T47D (cell line): Measurements from ENCODE around the gene OR2S2.
A peak's percentile ranks its signal among the peaks of the same experiment; 100 is the strongest.
"Not testable (repeated sequence)": the region's sequence is repeated elsewhere in the genome, so short reads cannot be mapped to it uniquely, and the experiment has no call there.

Experiments
- DNase-seq, 2 experiments: peaks; one replicate each; pipeline versions ENCODE4 v3.0.0 to v3.0.0-alpha.2; 2011 to 2012; ENCODE audit warnings: low read depth in 1 of 2, low spot score in 1 of 2
- JUND ChIP-seq: IDR thresholded peaks from 2 replicates; pipeline ENCODE4 v1.6.1; 2012; ENCODE audit warnings: low read depth
- in situ Hi-C: cut with HindIII; loops from 2 replicates; pipeline ENCODE4 v1.10.0; 2016; ENCODE audit warnings: low sequenced_read_pairs, low pct_unique_long_range_greater_than_20kb

The OR2S2 gene

DNA sequence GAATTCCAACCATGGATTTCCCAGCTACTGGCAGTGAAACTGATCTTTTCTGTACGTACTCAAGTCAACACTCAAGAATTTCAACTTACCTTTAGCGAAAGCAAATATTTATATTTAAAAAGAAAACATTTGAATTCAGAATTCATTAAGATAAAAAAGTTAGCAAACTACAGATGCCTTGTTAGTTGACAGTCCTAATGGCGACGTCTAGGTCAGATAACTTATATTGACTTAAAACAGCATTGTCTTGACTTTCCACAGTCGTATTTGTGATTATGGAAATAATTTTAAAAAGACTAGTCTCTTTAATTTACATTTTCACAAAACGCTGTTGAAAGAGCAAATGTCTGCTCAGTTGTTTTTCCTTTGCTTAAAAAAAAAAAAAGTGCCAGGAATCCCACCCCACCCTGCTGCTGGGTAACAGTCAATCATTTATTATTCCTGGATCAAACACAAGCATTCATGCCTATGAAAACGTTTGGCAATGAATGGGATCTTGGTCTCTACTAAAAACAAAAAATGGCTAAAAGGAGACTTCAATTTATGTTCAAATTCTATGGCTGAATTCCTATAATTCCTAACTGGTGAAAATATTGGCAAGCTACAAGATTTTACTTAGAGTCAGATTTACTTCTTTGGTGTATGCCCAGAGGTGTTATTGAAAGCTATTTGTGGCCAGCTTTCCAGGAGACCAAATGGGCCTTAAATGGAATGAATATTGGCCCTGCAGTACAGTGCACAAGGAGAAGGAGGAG lies 22.0 kb downstream of the OR2S2 start:
- DNase-seq: no peak
- in situ Hi-C loops: no loop called here
- 0 out of 2 replicates have a peak, but pooled peaks have one; percentile 11 for TF ChIP-seq JUND

DNA sequence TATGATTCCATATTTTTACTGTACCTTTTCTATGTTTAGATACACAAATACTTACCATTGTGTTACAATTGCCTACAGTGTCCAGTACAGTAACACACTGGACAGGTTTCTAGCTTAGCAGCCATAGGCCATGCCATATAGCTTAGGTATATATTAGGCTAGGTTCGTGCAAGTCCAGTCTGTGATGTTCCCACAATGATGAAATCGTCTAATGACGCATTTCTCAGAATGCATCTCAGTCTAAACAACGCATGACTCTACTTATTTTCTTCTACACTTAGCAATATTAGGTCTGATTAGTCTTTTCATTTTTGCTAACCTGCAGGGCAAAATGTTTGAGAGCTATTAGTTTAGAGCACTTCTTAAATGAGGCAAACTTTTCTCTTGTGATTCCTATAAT lies 22.7 kb downstream of the OR2S2 start:
- DNase-seq: peak in 1 of 2 experiments; percentile 19
- no peak for TF ChIP-seq JUND
- in situ Hi-C loops: no loop called here

DNA sequence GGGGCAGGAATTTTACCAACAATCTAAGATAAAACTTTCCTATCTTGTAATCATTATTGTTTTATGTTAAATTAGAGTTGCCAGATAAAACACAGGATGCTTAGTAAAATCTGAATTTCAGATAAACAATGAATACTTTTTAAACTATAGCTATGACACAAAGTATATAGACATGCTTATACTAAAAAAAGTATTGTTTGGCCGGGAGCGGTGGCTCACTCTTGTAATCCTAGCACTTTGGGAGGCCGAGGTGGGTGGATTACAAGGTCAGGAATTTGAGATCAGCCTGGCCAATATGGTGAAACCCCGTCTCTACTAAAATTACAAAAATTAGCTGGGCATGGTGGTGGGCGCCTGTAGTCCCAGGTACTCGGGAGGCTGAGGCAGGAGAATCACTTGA lies 23.9 kb downstream of the OR2S2 start:
- in situ Hi-C loops, DNase-seq: not testable (repeated sequence)

DNA sequence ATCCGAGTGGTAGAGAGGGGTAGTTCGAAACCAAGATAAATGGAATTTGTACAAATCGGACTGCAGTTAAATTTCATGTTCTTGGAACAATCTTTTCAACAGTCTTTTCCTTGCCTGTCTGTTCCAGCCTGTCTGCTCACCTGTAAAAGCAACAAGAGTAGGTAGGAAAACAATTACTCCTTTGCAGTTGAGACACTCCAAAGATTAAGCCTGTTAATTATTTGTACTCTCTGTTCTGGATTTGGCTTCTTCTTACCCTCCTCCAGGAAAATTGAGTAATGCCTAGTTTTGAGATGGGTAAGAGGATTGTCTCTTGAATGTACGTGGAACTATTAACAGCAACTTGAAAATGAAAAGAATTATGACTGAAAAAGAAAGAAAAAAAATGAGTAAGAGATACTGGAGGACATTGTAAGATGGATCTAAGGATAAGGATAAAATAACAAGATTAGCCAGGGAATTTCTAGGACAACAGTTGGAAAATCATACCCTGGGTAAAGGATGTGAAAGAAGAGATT lies 24.3 kb downstream of the OR2S2 start:
- TF ChIP-seq JUND: no peak
- in situ Hi-C loops: no loop called here
- no peak for DNase-seq

DNA sequence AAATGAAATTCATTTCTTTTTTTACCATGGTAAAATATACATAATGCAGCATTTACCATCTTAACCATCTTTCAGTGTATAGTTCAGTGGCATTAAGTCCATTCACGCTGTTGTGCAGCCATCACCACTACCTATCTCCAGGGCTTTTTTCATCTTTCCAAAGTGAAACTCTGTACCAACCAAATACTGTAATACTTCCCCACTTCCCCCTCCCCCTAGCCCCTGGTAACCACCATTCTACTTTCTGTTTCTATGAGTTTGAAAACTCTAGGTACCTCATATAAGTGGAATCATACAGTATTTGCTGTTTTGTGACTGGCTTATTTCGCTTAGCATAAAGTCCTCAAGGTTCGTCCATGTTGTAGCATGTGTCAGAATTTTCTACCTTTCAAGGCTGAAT lies 25.2 kb downstream of the OR2S2 start:
- no peak for DNase-seq
- TF ChIP-seq JUND: no peak
- in situ Hi-C loops: no loop called here

DNA sequence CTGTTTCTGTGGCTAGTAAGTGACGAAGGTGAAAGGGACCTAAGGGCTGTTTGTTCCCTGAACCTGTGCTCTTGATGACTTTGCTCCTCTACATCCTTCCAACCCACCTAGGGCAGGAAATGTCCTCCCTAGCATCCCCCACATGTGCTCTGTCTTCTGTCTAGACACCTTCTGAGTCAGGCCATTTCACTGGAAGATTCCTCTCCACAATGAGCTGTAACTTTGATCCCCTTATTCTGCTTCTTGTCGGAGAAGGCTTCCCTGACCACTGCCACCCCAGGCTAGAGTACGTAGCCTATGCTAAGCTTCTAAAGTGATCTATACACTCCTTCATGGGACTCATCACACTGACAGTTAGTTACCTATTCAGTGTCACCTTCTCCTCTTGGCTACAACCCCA lies 27.0 kb downstream of the OR2S2 start:
- DNase-seq: no peak
- no peak for TF ChIP-seq JUND
- in situ Hi-C loops: no loop called here

DNA sequence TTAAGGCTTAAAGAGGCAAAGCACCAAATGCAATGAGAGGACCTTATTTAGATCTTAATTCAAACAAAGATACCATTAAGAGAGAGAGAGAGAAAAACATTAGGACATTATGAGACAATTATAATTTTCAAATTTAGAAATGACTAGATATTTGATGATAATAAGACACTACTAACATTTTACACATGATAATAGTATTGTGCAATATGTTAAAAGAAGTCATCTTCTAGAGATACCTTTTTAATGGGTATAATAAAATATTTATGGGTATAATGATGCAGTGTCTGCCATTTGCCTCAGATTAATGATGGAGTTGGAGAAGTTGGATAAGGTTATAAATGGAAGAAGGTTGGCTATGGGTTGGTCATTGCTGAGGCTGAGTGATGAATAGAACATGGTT lies 27.4 kb downstream of the OR2S2 start:
- in situ Hi-C loops: no loop called here
- DNase-seq: no peak
- TF ChIP-seq JUND: no peak

DNA sequence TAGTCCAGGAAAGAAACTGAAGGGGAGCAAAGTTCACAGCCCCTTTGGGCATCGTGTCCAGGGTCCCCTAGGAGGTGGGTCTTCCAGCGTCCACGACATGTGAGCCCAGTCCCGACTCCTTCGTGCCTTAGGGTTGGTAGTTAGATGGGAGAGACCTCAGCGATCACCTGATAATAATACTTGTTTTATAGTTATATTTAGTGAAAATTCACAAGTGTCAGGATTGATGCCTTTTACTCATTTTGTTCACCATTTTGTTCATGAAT lies 28.6 kb downstream of the OR2S2 start:
- no peak for DNase-seq
- no peak for TF ChIP-seq JUND
- in situ Hi-C loops: no loop called here

DNA sequence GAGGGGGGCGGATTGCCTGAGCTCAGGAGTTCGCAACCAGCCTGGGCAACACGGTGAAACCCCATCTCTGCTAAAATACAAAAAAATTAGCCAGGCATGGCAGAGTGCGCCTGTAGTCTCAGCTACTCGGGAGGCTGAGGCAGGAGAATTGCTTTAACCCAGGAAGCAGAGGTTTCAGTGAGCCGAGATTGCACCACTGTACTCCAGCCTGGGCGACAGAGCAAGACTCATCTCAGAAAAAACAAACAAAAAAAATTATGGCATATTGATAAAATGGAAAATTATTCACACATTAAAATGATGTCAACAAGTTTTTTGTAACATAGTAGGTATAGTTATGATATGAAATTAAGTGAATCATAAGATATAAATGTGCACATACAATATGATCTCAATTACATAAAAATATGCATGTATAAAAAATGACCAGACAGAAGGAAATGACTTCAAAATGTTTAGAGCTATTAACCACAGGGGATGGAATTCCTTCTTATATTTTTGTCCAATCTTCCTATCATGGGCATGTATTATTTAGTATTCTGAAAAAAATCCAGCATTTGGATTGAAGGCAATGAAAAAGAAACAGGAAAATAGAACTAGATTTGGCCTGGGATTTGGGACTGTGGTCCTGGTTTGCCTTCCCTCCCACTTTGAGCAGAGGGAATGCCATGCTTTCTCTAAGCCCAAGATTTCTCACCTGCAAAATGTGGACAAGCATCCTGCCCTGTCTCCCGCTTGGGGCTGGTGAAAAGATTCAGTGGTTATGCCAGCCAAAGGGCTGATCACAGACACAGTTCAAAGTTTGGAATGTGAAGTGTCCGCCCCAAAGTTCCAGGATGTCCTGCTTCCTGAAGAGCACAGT lies 29.1 kb downstream of the OR2S2 start:
- TF ChIP-seq JUND: no peak
- in situ Hi-C loops: no loop called here
- no peak for DNase-seq

DNA sequence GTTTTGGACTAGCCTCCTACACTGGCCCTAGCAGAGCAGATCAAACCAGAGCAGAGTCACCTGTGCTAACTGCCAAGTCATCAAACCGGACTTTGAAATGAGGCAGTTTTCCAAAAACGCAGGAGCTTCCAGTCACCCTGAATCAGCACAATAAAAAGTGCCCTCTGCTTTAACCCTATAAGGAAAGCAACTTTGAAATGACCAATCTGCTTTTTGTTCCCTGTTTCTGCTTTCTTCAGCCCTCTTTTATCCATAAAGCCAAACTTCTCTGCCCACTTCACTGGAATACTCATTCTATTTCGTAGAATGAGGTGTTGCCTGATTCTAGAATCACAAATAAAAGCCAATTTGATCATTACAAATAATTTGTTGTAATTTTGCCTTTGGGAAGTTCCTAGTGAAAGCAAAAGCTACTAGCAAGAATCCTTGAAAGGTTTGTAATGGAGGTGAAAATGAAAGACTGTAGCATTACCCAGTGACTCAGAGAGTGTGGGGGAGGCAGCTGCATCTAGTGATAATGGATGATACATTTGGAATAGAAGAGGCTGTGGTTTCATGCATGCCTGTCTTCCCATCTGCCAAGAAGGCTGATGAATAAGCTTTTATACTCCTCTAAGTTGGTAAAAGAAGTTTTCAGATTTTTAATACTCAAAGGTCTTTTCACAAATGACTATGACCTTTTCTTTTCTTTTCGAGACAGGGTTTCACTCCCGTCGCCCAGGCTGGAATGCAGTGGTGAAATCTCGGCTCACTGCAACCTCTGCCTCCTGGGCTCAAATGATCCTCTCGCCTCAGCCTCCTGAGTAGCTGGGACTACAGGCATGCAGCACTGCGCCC lies 33.8 kb downstream of the OR2S2 start:
- in situ Hi-C loops: no loop called here
- no peak for DNase-seq
- TF ChIP-seq JUND: no peak

DNA sequence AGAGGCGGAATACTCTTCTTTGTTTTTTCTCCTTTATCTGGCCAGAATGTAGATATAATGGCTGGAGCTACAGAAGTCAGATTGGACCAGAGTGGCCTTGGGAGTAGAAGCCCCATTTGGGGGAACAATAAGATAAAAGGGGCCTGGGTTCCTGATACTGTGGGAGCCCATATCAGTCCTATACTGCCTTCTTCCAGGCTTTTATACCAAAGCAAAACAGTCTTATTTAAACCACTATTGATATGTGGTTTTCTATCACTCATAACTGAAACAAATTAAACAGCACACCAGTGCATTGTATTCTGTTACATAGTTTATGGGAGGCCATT lies 34.4 kb downstream of the OR2S2 start:
- TF ChIP-seq JUND: no peak
- in situ Hi-C loops: no loop called here
- no peak for DNase-seq

DNA sequence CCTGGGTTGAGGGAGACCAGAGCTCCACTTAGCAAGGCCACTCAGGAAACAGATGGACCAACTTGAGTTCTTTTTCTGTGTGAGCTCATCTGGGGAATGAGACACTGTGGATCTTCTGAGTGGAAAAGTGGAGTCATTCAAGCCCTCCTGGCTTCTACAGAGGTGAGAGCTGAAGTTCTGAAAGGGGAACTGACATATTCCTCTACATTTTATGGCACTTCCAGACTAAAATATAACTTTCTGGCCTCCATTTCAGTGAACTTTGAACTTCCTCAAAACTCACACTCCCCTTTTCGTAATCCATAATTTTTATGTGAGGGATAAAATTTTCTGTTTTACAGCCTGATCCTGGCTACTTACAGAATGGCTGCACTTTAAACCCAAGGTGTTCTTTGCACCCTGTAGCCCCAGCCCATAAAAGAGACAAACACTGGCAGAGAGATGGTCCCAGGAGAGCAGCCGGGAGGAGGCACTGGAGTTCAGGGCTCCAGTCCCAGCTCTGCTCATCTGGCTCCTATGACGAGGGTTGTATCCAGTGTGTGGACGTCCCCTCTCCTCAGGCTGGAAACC lies 37.8 kb downstream of the OR2S2 start:
- DNase-seq: no peak
- no peak for TF ChIP-seq JUND
- in situ Hi-C loops: no loop called here
